GM12874 (cell line): Measurements from ENCODE around the gene COL4A2.

ENCODE experiments used
- TF ChIP-seq, protein P1 (sequence below): IDR thresholded peaks from 2 replicates; pipeline ENCODE4 v1.5.1; 2011; ENCODE audit warnings: low read depth, mild to moderate bottlenecking, control low read depth, low read length, moderate library complexity; ENCODE audit not compliant: insufficient read depth

Gene COL4A2

GRCh38 chr13:110549795-110550160 lies 242.7 kb downstream of the COL4A2 start:
- TF ChIP-seq, protein P1, sequence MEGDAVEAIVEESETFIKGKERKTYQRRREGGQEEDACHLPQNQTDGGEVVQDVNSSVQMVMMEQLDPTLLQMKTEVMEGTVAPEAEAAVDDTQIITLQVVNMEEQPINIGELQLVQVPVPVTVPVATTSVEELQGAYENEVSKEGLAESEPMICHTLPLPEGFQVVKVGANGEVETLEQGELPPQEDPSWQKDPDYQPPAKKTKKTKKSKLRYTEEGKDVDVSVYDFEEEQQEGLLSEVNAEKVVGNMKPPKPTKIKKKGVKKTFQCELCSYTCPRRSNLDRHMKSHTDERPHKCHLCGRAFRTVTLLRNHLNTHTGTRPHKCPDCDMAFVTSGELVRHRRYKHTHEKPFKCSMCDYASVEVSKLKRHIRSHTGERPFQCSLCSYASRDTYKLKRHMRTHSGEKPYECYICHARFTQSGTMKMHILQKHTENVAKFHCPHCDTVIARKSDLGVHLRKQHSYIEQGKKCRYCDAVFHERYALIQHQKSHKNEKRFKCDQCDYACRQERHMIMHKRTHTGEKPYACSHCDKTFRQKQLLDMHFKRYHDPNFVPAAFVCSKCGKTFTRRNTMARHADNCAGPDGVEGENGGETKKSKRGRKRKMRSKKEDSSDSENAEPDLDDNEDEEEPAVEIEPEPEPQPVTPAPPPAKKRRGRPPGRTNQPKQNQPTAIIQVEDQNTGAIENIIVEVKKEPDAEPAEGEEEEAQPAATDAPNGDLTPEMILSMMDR = no peak

DNA sequence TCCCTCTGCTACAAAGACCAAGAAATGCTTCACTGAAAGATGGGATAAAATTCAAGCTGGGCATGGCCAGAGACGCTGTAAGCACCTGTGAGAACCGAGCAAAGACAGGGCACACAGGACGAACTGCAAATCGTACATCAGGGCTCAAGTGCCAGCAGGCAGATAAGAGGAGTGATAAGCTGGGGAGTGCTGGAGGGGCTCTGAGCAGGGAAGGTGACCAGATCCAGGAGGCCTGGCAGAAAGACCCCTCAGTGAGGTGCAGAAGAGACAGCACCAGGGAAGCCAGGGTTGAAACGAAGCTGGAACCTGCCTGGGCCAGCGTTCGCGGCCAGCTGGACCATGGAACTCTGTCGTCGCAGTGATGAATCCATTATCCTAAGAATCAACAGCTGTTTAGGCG lies 244.2 kb downstream of the COL4A2 start:
- TF ChIP-seq, protein P1 = no peak

DNA sequence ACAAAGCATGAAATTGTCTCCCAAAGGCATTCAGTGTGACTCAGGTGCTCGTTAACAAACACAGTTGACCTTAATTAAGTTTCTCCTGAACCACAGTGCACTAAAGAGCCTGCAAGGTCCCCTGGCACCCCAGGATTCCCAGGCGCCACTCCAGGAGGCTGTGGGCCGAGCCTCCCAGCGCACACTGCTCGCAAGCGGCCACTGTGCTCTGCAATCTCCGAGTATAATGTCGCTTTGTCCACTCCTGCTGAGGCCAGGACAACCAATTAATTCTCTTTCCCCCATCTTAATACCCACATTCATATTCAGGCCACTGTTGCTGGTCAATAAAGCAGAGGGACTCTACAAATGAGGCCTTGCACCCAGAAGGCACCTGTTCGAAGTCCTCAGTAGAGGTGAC lies 245.7 kb downstream of the COL4A2 start:
- TF ChIP-seq, protein P1 = no peak

- TF ChIP-seq, protein P1 = no peak
Observed at GRCh38 chr13:110553417-110553816, 246.3 kb downstream of the COL4A2 start.

GRCh38 chr13:110554227-110554836 lies 247.2 kb downstream of the COL4A2 start:
- TF ChIP-seq, protein P1 = no peak

DNA sequence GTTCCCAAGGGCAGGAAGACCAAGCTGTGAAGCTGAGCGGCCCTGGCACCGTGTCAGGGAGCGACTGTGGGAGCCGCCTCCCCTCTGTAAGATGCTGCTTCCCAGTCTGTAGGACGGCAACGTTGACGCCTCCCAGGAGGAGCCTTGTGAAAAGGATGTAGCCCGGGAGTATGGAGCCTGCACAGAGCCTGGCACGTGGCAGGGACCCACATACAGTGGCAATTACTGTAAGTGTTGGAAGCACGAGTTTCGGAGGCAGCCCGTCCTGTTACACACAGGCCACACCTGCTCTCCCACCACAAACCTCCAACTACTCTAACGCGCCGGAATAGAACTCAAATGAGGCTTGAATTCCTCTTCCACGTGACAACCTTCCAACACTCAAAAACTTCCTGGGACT lies 247.9 kb downstream of the COL4A2 start:
- TF ChIP-seq, protein P1 = no peak

- TF ChIP-seq, protein P1 = no peak
Observed at GRCh38 chr13:110555601-110556223, 248.6 kb downstream of the COL4A2 start.

GRCh38 chr13:110556224-110556606 lies 249.1 kb downstream of the COL4A2 start:
- TF ChIP-seq, protein P1 = no peak
